ENCODE data around the gene UST. TPM values are rescaled to one million over a fixed set of nuclear protein-coding genes. Genes with fewer than 3 reads are reported as not detected.
A peak's percentile ranks its signal among the peaks of the same experiment; 100 is the strongest.
"Not testable (repeated sequence)": the region's sequence is repeated elsewhere in the genome, so short reads cannot be mapped to it uniquely, and the experiment has no call there.

UST gene
- total RNA-seq, 1 experiment from 2014 or later: 0.37 TPM

DNA sequence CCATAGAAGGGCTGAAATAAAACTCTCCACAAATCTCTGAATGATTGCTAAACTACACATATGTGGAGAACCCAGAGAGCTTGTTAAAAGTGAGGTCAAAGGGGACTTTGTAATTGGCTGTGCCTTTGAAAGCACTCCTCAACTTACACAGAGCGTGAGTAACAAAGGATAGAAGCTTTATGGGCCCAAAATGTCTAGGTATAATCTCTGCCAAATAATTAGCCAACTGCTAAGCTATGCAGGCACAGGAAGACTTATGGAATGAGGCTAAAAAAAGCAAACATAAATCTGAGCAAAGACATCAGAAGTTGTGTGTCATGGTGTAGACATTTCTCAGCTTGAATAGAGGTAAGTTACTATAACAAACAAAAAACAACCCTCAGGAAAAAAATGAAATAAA, 23.3 kb upstream of the UST start:
- in situ Hi-C loops (cut with HindIII; ENCODE audit: low pct_unique_long_range_greater_than_20kb, low sequenced_read_pairs): no loop called here
- DNase-seq (ENCODE audit: low read depth): no peak

DNA sequence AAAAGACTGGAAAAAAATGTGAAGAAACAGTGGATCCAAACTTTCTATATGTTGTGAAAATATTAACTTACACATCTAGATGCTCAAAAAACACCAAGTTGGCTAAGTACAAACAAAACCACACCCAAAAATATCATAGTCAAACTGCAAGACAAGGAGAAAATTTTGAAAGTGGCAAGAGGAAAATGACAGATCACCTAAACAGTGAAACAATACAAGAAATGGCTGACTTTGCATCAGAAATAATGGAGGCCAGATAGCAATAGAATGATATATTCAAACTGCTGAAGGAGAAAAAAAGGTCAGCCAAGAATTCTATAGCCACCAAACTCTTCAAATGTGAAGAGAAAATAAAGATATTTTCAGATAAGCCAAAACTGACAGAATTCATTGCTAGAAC, 22.4 kb upstream of the UST start:
- in situ Hi-C loops (cut with HindIII; ENCODE audit: low pct_unique_long_range_greater_than_20kb, low sequenced_read_pairs): no loop called here
- DNase-seq (ENCODE audit: low read depth): no peak

DNA sequence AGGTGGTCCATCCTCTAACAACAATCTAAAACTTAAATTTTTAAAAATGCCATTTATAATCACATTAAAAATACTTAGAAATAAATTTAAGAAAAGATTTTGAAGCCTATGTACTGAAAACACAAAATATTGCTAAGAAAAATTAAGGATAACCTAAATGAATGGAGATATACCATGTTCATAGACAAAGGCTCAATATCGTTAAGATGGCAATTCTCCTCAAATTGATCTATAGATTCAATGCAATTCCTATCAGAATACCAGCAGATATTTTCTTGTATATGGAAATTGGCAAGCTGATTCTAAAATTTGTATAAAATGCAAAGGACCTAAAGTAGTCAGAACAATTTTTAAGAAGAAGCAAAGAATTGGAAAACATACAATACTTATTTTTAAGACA, 19.7 kb upstream of the UST start:
- in situ Hi-C loops (cut with HindIII; ENCODE audit: low pct_unique_long_range_greater_than_20kb, low sequenced_read_pairs): no loop called here
- no peak for DNase-seq (ENCODE audit: low read depth)

DNA sequence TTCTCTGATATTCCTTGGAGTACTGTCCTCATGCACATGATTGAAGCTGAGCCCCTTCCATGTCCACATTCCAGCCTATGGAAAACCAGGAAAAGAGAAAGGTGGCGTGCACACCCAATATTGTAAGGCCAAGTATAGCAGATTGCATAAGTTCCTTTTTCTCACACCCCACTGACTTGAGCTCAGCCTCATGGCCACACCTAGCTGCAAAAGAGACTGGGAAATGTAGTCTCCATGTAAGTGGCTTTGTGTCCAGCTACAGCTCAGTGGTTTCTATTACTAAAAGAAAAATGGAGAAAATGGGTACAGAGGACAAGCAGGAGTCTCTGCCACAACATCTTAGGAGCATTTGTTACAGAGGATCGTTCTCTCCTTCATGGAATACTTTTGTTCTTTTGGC, 10.8 kb upstream of the UST start:
- in situ Hi-C loops (cut with HindIII; ENCODE audit: low pct_unique_long_range_greater_than_20kb, low sequenced_read_pairs): no loop called here

DNA sequence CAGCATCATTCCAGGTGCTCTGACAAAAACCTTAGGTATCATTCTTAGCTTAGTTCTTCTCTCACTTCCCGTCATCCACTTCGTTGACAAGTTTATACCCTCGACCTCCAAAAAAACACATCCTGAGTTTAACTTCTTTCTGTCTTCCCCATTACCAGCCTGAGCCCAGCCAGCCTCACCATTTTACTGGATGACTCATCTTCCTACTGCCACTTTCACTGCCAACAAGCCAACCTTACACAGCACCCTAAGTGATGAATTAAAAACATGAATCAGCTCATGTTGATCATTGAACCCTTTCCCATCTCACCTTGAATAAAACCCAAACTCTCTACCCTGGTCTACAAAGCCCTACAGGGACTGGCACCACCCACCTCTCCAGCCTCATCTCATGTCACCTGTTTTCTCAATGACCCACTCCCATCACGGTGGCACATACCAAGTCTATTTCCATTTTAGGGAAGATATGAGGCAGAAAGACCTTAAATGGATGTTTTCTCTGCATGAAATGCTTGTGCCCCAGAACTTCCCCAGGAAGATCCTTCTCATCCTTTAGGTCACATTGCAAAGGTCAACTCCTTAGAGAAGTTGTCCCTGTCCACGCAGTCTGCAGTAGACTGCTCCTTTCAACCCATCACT, 9.9 kb upstream of the UST start:
- DNase-seq (ENCODE audit: low read depth): no peak

More for the DNA sequence above, 10.8 kb upstream of the UST start:
- no peak for DNase-seq (ENCODE audit: low read depth)

DNA sequence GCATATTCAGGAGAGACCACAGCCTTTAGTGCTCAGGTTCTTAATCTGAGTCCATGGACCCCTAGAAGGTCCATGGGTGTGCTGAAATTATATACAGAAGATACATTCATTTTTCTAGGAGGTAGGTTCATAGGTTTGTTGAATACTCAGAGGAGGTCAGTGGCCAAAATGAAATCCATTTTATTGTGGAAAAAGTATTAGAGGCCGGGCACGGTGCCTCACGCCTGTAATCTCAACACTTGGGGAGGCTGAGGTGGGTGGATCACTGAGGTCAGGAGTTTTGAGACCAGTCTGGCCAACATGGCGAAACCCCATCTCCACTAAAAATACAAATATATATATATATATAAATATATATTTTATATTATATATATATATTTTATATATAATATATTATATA, 9.0 kb upstream of the UST start:
- in situ Hi-C loops (cut with HindIII; ENCODE audit: low pct_unique_long_range_greater_than_20kb, low sequenced_read_pairs): no loop called here
- no peak for DNase-seq (ENCODE audit: low read depth)

More for the DNA sequence above, 9.9 kb upstream of the UST start:
- in situ Hi-C loops (cut with HindIII; ENCODE audit: low pct_unique_long_range_greater_than_20kb, low sequenced_read_pairs): no loop called here

DNA sequence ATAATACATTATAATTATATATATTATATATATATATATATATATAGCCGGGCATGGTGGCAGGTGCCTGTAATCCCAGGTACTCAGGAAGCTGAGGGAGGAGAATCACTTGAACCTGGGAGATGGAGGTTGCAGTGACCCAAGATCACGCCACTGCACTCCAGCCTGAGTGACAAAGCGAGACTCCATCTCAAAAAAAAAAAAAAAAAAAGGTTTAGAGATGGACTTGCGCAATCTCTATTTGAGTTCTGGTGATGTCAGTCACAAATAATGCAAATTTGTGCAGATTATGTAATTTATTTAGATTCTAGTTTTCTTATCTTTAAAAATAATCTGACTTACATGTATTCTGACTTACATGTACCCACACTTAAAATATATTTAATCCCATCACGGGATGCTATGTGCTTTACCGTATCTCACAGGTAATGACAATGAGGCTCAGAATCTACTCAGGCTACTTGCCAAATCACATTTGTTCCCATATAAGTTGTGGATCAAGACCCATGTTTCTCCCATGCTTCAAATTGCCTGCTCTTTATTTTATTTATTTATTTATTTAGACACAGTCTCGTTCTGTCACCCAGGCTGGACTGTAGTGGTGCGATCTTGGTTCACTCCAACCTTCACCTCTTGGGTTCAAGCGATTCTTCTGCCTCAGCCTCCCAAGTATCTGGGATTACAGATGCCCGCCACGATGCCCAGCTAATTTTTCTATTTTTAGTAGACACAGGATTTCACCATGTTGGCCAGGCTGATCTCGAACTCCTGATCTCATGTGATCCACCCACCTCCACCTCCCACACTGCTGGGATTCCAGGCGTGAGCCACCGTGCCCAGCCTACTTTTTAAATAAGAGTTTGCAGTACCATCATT, 7.6 kb upstream of the UST start:
- in situ Hi-C loops (cut with HindIII; ENCODE audit: low pct_unique_long_range_greater_than_20kb, low sequenced_read_pairs): no loop called here
- no peak for DNase-seq (ENCODE audit: low read depth)

DNA sequence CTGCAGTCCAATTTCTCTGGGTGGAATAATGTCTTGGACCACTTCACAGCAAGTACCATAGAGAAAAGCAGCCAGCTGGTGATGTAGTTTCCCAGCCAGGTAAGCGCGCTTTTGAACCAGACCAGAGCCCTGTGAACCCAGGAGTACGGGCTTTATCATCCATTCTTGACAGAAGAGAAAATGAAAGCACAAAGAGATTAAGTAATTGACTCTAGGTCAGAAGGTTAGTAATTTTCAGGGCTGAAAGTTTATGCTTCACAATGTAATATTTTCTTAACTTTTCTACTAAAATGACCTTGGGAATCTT, 7.1 kb upstream of the UST start:
- in situ Hi-C loops (cut with HindIII; ENCODE audit: low pct_unique_long_range_greater_than_20kb, low sequenced_read_pairs): no loop called here
- DNase-seq (ENCODE audit: low read depth): no peak

DNA sequence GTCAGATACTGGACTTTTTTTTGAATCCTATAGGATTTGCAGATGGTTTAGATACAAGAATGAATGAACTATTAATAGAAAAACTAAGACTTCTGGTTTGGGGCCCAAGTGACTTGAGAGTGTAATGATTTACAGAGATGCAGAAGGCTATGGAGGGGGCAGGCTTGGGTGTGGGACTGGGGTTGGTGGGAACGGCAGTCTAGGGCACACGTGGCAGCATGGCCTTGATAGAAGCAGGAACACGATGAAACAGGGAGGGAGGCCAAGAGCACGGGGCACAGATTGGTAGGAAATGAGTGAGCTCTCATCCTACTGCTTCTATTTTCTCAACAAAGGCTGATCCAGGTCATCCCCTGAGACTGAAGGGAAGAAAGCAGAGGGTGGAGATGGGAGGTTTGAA, 3.4 kb upstream of the UST start:
- in situ Hi-C loops (cut with HindIII; ENCODE audit: low pct_unique_long_range_greater_than_20kb, low sequenced_read_pairs): no loop called here
- no peak for DNase-seq (ENCODE audit: low read depth)

DNA sequence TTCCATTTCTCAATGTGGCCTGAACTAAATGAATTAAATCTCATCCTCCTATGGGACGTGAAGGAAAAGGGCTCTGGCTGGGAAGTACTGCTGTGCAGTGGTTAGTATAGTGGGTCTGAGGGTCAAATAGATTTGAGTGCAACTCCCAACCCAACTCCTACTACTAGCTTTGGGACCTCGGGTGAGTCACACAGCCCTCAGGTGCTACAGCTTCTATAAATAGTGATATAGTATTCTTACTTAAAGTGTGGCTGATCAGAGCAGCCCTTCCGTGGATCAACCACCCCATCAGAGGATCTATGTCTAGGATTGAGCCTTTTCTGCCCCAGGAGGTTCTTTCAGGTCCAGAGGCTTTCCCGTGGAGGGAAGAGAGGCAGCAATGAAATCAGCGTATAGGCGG, 904 bp upstream of the UST start:
- no peak for DNase-seq (ENCODE audit: low read depth)
- in situ Hi-C loops (cut with HindIII; ENCODE audit: low pct_unique_long_range_greater_than_20kb, low sequenced_read_pairs): no loop called here

DNA sequence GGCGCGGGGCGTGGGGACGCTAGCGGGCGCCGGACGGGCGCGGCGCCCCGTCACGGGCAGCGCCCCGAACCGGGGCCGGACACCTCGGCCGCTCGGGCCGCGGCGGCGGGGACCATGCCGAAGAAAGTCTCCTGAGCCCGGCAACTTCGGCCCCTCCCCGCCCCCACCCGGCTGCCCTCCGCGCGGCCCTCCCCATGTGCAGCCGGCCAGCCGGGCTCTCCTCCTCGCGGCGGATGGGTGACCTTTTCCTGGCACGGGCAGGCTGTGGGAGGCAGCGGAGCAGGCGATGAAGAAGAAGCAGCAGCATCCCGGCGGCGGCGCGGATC, 278 bp downstream of the UST start:
- no peak for DNase-seq (ENCODE audit: low read depth)
- in situ Hi-C loops (cut with HindIII; ENCODE audit: low pct_unique_long_range_greater_than_20kb, low sequenced_read_pairs): no loop called here

DNA sequence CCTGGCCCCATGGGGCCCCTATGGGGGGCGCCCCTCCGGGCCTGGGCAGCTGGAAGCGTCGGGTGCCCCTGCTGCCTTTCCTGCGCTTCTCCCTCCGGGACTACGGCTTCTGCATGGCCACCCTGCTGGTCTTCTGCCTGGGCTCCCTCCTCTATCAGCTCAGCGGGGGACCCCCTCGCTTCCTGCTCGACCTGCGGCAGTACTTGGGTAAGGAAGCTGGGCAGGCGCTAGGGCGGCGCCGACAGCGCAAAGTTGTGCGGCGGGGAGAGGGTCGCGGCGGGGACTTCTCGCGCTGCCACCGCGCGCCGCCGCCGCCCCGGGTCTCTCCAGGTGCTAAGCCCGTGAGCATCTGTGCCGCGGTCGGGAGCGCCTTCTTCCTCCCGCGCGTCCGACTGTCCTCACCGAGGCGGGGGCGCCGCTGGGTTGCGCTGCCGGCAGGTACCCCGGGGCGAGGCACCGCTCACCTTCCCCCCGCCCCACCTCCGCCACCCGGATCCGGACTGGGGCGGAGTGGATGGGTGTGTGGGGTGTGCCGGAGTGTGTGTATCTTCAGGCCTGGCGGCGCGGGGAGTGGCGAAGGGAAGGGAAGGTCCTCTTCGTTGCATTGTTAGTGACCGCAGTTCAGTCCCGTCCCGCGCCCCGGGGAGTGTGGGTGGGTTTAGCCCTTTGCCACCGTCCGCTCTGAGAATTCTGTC, 788 bp downstream of the UST start:
- in situ Hi-C loops (cut with HindIII; ENCODE audit: low pct_unique_long_range_greater_than_20kb, low sequenced_read_pairs): no loop called here
- peak; percentile 42 for DNase-seq (ENCODE audit: low read depth)

DNA sequence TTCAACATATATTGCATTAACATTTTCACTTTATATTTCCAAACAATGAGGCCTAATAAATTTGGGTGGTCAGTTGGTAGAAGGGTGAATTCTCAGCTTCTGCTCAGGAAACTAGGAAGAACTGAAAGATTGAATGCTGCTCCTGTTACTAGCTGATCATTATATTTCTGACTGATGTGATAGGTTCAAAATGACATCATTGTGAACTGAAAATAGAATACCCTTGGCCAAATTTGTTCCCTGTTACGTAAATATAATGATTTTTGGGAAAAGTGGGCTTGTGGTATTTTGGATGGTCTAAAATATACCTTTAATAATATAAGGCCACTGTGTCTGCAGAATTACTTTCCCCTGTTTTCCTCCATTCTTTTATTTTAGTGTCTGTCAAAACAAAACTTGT, 2.8 kb downstream of the UST start:
- in situ Hi-C loops (cut with HindIII; ENCODE audit: low pct_unique_long_range_greater_than_20kb, low sequenced_read_pairs): no loop called here
- no peak for DNase-seq (ENCODE audit: low read depth)

DNA sequence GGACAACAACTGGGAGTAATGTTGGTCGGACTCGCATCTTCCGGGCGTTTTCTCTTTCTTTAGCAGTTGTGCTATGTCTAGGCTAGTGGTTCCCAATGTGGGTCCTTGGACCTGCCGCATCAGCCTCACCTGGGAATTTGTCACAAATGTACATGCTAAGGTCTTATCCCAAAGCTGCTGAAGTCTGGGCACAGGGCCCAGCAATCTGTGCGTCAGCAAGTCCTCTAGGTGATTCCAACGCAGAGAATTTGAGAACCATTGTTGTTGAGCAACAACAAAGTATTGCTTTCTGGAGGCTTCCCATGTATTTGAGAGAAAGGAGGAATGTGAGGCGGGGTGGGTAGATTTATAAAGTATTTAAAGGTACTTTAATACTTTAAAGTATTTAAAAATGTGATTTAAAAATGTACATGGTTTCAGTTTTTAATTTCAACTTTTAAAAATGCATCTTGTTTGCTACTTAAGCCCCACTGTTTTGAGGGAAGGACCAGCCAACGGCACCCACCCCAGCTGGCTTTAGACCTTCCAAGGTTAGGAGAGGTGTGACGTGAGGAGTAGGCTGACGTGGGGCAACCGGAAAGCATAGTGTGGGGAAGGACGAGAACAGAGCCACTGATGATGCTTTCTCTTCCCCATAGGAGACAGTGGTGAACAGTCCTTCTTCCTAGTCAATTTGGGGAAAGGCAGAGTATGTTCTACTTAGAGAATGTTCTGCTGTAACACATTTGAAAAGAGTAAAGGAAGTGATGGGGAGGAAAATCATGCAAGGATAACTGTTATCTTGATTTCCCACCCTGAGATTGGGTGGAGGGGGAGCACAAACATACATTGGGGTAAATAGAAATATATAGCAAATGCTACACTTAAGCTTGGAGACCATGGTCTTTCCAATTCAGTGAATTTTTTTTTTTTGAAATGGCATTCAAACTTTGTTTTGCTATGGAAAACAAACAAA, 4.3 kb downstream of the UST start:
- no peak for DNase-seq (ENCODE audit: low read depth)
- in situ Hi-C loops (cut with HindIII; ENCODE audit: low pct_unique_long_range_greater_than_20kb, low sequenced_read_pairs): no loop called here

DNA sequence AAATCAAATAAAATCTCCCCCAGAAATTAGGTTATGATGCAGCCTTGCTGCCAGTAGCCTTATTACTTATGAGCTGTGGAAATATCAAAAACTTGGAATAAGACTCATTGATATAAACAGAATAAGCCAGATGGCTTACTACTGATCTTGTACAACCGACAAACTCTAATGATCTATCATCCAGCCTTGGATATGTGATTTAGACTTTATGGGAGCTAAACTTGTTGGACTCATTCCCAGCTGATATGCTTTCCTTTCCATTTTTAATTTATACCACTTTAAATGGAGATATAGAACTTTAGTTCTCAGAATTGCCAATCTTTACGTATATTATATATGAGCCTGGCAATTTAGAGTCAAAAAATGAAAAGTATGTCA, 5.0 kb downstream of the UST start:
- no peak for DNase-seq (ENCODE audit: low read depth)
- in situ Hi-C loops (cut with HindIII; ENCODE audit: low pct_unique_long_range_greater_than_20kb, low sequenced_read_pairs): no loop called here

DNA sequence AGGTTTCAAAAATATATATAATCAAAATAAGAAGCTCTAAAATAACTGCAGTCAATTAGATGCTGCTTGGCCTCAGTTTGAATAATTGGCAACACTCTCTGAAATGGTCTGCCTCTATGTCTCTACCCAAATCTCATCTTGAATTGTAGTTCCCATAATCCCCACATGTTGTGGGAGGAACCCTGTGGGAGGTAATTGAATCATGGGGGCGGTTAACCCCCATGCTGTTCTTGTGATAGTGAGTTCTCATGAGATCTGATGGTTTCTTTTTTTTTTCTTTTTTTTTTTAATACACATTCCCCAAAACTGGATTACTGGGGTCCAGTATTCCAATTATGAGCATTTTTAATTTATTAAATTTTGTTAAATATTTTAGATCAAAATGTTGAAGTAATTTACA, 8.5 kb downstream of the UST start:
- DNase-seq (ENCODE audit: low read depth); in situ Hi-C loops (cut with HindIII; ENCODE audit: low pct_unique_long_range_greater_than_20kb, low sequenced_read_pairs): not testable (repeated sequence)

DNA sequence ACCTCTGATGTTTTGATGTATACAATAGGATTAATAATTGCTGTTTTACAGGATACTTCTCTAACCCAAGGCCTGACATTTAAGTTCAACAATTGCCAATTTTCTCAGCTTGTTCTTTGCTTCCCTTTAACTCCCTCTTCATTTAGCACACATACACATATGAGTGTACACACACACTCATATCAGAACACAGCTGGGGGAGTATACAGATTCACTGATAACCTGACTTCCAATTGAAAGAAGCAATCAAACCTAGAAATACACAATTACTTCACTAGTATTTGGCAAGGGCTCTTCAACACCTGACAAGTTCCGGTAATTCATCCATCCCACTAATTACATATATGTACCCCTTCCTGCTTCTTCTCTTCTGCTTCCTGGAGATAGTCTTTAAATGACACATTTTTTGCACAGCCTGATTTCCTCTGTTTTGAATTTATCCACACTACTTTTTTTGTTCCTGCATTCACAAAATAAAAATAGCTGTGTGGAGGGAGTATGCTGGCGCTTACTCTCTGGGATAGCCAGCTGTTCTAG, 11.2 kb downstream of the UST start:
- in situ Hi-C loops (cut with HindIII; ENCODE audit: low pct_unique_long_range_greater_than_20kb, low sequenced_read_pairs): no loop called here
- no peak for DNase-seq (ENCODE audit: low read depth)

DNA sequence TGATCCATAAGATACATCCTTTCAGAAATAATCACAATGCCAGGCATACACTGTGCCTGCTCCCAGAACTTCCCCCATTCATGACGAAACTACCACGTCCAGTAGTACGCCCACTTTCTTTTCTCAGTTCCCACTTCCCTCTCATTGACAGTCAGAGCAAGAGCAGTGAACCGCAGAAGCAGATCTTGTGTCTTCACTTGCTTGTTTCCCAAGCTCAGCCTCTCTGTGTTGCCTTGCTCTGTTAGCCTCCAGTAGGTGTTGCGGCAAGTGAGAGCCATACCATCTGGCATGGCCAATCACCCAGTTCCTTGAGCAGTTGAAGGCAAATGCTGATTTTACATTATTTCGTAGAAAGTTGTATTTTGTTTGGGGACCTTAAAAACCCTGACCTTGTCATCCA, 11.7 kb downstream of the UST start:
- DNase-seq (ENCODE audit: low read depth): no peak
- in situ Hi-C loops (cut with HindIII; ENCODE audit: low pct_unique_long_range_greater_than_20kb, low sequenced_read_pairs): no loop called here

DNA sequence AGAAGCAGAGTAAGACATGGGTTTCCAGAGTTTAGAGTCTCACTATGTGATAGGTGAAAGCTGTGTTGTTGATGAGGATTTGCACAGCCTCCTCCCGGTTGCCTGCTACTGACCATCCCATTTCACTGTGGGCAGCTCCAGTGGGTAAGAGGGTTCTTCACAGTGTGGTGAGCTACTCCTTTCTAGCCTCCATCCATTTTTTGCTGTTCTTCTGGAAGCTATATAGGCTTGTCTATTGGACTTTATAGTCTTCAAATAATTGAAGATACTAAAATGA, 13.4 kb downstream of the UST start:
- in situ Hi-C loops (cut with HindIII; ENCODE audit: low pct_unique_long_range_greater_than_20kb, low sequenced_read_pairs): no loop called here
- no peak for DNase-seq (ENCODE audit: low read depth)

Measured in Caki2 (cell line).